Ascending aorta (tissue), 2 donors: ENCODE measurements around the gene TRIP10. TPM values are rescaled to one million over a fixed set of nuclear protein-coding genes. Genes with fewer than 3 reads are reported as not detected.

Experiments used
- DNase-seq, 2 donors: peaks; one replicate each; pipeline ENCODE4 v3.0.0-alpha.2; 2019; ENCODE audit warnings: low spot score in 2 of 2
- H3K27ac ChIP-seq, 2 donors: fragments of 200-600 bp; sonication (generic); one replicate each; pipeline ENCODE4 v1.5.1; 2016 to 2017; ENCODE audit warnings: mild to moderate bottlenecking in 1 of 2
- H3K27me3 ChIP-seq: fragments of 200-600 bp; sonication (generic); one replicate; pipeline ENCODE4 v1.5.1; 2017
- H3K36me3 ChIP-seq, 2 donors: fragments of 200-600 bp; sonication (generic); one replicate each; pipeline ENCODE4 v1.5.1; 2016
- H3K4me1 ChIP-seq, 2 donors: fragments of 200-600 bp; sonication (generic); one replicate each; pipeline ENCODE4 v1.5.1; 2016 to 2017; ENCODE audit warnings: mild to moderate bottlenecking in 1 of 2
- H3K4me3 ChIP-seq, 2 donors: fragments of 200-600 bp; sonication (generic); one replicate each; pipeline ENCODE4 v1.5.1; 2016 to 2017; ENCODE audit warnings: mild to moderate bottlenecking in 1 of 2
- H3K9me3 ChIP-seq, 2 donors: fragments of 200-600 bp; sonication (generic); one replicate each; pipeline ENCODE4 v1.5.1; 2016
- CTCF ChIP-seq, 3 experiments: fragments of 200-600 bp in 2 of 3; fragments of 450-650 bp in 1 of 3; sonication (generic) in 2 of 3; IDR thresholded peaks; one replicate each; pipeline ENCODE4 v1.5.1; 2016 to 2019; ENCODE audit warnings: antibody characterized with exemption in 3 of 3, mild to moderate bottlenecking in 1 of 3, moderate library complexity in 1 of 3
- intact Hi-C: fragments of 100-400 bp; cut with DNase I; formaldehyde crosslinking; loops from one replicate; pipeline ENCODE4 v1.15.1; 2023
- total RNA-seq: library from RNA; depleted of rRNA; stranded (reverse); fragments of >200 nt; gene quantifications from one replicate; pipeline ENCODE4 v1.1.0, GENCODE V29; 2016

Gene TRIP10
- total RNA-seq, 1 donor from 2014 or later = 109 TPM

GRCh38 chr19:6719992-6720368, 19.5 kb upstream of the TRIP10 start:
- no peaks in the 10 kb centered on the region for H3K36me3 ChIP-seq
- TF ChIP-seq CTCF (IDR thresholded peaks at IDR 0.05) = no peak
- peak overlapping the region; percentile 40 to 41 for H3K4me3 ChIP-seq
- H3K4me1 ChIP-seq = peaks cover 0 to 3% of the 10 kb centered on the region in 2 donors
- no peaks in the 10 kb centered on the region for H3K9me3 ChIP-seq
- no peaks in the 10 kb centered on the region for H3K27me3 ChIP-seq
- no peak overlapping the region for H3K27ac ChIP-seq
- intact Hi-C loops = no loop called here
- DNase-seq = no peak

GRCh38 chr19:6720369-6721137, 18.9 kb upstream of the TRIP10 start, which contains the start of gene C3:
Gene C3 (minus strand): TSS chr19:6720650. CDS start chr19:6720589, 61 bp downstream.
- H3K27ac ChIP-seq = no peak within 1 kb of the TSS
- peak within 1 kb of the TSS; percentile 40 to 41 for H3K4me3 ChIP-seq
- DNase-seq = peak in 1 of 2 donors; percentile 74

GRCh38 chr19:6721138-6721474, 18.4 kb upstream of the TRIP10 start:
- Histone ChIP-seq H3K9me3 (no peaks in the 10 kb centered on the region), H3K4me3 (no peak overlapping the region), H3K27ac (no peak overlapping the region), H3K36me3 (no peaks in the 10 kb centered on the region), H3K27me3 (no peaks in the 10 kb centered on the region), H3K4me1 (peaks cover 0 to 3% of the 10 kb centered on the region in 2 donors)
- no peak for TF ChIP-seq CTCF (IDR thresholded peaks at IDR 0.05)
- intact Hi-C loops = no loop called here
- no peak for DNase-seq

More at GRCh38 chr19:6720369-6721137, 18.9 kb upstream of the TRIP10 start, which contains the start of gene C3:
- Histone ChIP-seq H3K36me3 (no peaks in the 10 kb centered on the region), H3K27me3 (no peaks in the 10 kb centered on the region), H3K4me1 (peaks cover 0 to 3% of the 10 kb centered on the region in 2 donors), H3K9me3 (no peaks in the 10 kb centered on the region)
- no peak for TF ChIP-seq CTCF (IDR thresholded peaks at IDR 0.05)
- intact Hi-C loops = no loop called here

- Histone ChIP-seq H3K4me3 (no peak overlapping the region), H3K4me1 (peaks cover 0 to 3% of the 10 kb centered on the region in 2 donors), H3K27me3 (no peaks in the 10 kb centered on the region), H3K9me3 (no peaks in the 10 kb centered on the region), H3K36me3 (no peaks in the 10 kb centered on the region), H3K27ac (no peak overlapping the region)
- DNase-seq = no peak
- TF ChIP-seq CTCF (IDR thresholded peaks at IDR 0.05) = no peak
- intact Hi-C loops = no loop called here
Observed at GRCh38 chr19:6721773-6722172, 17.7 kb upstream of the TRIP10 start.

- TF ChIP-seq CTCF (IDR thresholded peaks at IDR 0.05) = no peak
- no peak for DNase-seq
Observed at GRCh38 chr19:6723108-6723618, 16.3 kb upstream of the TRIP10 start.

More at GRCh38 chr19:6723108-6723618, 16.3 kb upstream of the TRIP10 start:
- intact Hi-C loops = no loop called here
- Histone ChIP-seq H3K4me1 (peaks cover 0 to 3% of the 10 kb centered on the region in 2 donors), H3K27me3 (no peaks in the 10 kb centered on the region), H3K27ac (peak overlapping the region in 1 of 2 donors; percentile 23), H3K9me3 (no peaks in the 10 kb centered on the region), H3K36me3 (no peaks in the 10 kb centered on the region), H3K4me3 (no peak overlapping the region)
